ENCODE results near the gene SRC. TPM values are rescaled to one million over a fixed set of nuclear protein-coding genes. Genes with fewer than 3 reads are reported as not detected.
A peak's percentile ranks its signal among the peaks of the same experiment; 100 is the strongest.
"Not testable (repeated sequence)": the region's sequence is repeated elsewhere in the genome, so short reads cannot be mapped to it uniquely, and the experiment has no call there.

SRC gene
- total RNA-seq, 2 donors from 2014 or later: 61.2 to 149 TPM

DNA sequence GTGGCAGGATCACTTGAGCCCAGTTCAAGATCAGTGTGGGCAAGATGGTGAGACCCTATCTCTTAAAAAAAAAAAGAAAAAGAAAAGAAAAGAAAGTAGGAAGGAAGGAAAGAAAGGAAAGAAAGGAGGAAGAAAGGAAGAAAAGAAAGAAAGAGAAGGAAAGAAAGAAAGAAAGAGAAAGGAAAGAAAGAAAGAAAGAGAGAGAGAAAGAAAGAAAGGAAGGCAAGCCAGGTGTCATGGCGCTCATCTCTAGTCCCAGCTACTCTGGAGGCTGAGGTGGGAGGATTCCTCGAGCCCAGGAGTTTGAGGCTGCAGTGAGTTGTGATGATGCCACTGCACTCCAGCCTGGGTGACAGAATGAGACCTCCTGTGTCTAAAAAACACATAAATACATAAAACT is 11.5 kb upstream of the SRC start:
- 94% methylated on average over 2 of the region's 2 CpGs for WGBS
- TF ChIP-seq, protein P1, sequence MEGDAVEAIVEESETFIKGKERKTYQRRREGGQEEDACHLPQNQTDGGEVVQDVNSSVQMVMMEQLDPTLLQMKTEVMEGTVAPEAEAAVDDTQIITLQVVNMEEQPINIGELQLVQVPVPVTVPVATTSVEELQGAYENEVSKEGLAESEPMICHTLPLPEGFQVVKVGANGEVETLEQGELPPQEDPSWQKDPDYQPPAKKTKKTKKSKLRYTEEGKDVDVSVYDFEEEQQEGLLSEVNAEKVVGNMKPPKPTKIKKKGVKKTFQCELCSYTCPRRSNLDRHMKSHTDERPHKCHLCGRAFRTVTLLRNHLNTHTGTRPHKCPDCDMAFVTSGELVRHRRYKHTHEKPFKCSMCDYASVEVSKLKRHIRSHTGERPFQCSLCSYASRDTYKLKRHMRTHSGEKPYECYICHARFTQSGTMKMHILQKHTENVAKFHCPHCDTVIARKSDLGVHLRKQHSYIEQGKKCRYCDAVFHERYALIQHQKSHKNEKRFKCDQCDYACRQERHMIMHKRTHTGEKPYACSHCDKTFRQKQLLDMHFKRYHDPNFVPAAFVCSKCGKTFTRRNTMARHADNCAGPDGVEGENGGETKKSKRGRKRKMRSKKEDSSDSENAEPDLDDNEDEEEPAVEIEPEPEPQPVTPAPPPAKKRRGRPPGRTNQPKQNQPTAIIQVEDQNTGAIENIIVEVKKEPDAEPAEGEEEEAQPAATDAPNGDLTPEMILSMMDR (IDR thresholded peaks at IDR 0.05): no peak
- TF ChIP-seq POLR2A (IDR thresholded peaks at IDR 0.05): no peak
- TF ChIP-seq POLR2AphosphoS5 (IDR thresholded peaks at IDR 0.05): no peak
- intact Hi-C loops (cut with DNase I): no loop called here
- no peaks in the 10 kb centered on the region for H3K4me1 ChIP-seq (replicated peaks)
- H3K27me3 ChIP-seq (replicated peaks; ENCODE audit: insufficient read depth): no peaks in the 10 kb centered on the region
- H3K36me3 ChIP-seq: no peaks in the 10 kb centered on the region
- no peak overlapping the region for H3K27ac ChIP-seq
- DNase-seq (ENCODE audit: low spot score): no peak
- H3K4me3 ChIP-seq: no peak overlapping the region
- H3K9me3 ChIP-seq: no peaks in the 10 kb centered on the region

DNA sequence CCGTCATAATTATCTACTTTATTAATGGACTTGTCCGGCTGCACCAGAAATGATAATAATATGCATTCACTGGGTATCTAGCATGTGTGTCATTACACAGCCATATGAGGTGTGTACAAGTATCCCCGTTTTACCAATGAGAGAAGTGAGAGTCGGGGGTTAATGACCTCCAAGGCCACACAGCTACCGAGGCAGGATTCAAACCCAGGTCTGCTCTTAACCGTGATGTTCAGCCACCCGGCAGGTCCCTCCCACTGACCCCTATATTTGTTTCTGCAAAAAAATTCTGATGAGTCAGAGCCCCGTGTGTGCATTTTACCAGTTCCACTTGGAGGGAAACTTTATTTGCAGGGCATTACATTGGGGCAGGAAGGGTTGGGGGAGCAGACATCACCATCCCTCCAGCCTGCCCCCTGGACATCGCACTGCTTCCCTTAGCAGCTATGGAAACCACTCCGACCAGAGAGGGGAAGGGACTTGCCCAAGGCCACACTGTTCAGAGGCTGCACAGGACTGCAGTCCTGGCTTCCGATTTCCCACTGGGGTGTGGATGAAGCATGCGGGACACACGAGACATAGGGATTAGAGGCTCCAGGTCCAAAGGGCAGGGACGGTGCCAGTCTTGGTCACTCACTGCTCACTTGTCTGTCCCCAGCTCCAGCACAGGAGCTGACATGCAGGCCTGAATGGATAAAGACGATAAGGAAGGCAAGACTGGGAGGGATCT is 10.1 kb upstream of the SRC start:
- no peaks in the 10 kb centered on the region for H3K27me3 ChIP-seq (replicated peaks; ENCODE audit: insufficient read depth)
- TF ChIP-seq, protein P1 (IDR thresholded peaks at IDR 0.05): no peak
- TF ChIP-seq POLR2AphosphoS5 (IDR thresholded peaks at IDR 0.05) (no peak), POLR2A (IDR thresholded peaks at IDR 0.05) (no peak)
- no peaks in the 10 kb centered on the region for H3K36me3 ChIP-seq
- H3K4me3 ChIP-seq: no peak overlapping the region
- H3K27ac ChIP-seq: peak overlapping the region; percentile 8 to 36
- DNase-seq (ENCODE audit: low spot score): no peak
- intact Hi-C loops (cut with DNase I): no loop called here
- no peaks in the 10 kb centered on the region for H3K4me1 ChIP-seq (replicated peaks)
- H3K9me3 ChIP-seq: no peaks in the 10 kb centered on the region
- WGBS: 56% methylated on average over 15 of the region's 15 CpGs

DNA sequence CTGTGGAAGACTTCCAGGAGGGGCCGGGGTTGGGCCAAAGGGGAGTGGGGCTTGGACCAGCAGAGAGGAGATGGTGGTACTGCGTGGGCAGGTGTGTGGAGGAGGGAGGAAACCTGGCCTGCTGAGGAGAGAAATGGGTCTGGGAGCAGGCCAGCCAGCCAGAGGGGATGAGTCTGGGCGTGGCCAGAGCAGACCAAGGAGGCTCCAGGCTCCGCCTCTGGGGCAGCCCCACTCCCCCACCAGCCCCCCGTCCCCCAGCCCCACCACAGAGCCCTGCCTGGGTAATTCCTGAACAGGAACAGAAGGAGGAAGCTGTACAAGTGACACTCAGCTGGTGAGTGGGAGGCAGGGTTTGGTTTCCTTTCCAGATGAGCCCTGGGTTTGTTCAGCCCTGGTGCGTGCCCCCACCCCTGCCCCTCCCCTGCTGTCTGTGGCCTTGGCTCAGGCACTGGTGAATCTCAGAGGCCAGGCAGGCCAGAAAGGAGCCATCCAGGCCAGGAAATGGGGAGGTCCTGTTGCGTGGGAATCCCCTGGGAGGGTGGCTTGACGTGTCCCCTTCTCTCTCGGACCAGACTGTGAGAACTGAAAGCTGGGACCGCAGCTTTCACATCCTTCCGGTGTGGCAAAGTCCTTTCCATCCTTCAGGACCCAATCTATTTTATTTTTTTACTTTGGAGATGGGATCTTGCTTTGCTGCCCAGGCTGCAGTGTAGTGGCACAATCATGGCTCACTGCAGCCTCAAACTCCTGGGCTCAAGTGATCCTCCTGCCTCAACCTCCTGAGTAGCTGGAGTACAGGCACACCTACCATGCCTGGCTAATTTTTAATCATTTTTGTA is 9.4 kb upstream of the SRC start:
- DNase-seq (ENCODE audit: low spot score): no peak
- H3K36me3 ChIP-seq: no peaks in the 10 kb centered on the region
- H3K4me1 ChIP-seq (replicated peaks): no peaks in the 10 kb centered on the region
- no peak overlapping the region for H3K4me3 ChIP-seq
- no peaks in the 10 kb centered on the region for H3K9me3 ChIP-seq
- H3K27ac ChIP-seq: peak overlapping the region; percentile 8 to 36
- intact Hi-C loops (cut with DNase I): no loop called here
- H3K27me3 ChIP-seq (replicated peaks; ENCODE audit: insufficient read depth): no peaks in the 10 kb centered on the region
- 29% methylated on average over 11 of the region's 11 CpGs for WGBS
- TF ChIP-seq, protein P1 (IDR thresholded peaks at IDR 0.05): no peak
- TF ChIP-seq POLR2AphosphoS5 (IDR thresholded peaks at IDR 0.05): no peak
- TF ChIP-seq POLR2A (IDR thresholded peaks at IDR 0.05): no peak

DNA sequence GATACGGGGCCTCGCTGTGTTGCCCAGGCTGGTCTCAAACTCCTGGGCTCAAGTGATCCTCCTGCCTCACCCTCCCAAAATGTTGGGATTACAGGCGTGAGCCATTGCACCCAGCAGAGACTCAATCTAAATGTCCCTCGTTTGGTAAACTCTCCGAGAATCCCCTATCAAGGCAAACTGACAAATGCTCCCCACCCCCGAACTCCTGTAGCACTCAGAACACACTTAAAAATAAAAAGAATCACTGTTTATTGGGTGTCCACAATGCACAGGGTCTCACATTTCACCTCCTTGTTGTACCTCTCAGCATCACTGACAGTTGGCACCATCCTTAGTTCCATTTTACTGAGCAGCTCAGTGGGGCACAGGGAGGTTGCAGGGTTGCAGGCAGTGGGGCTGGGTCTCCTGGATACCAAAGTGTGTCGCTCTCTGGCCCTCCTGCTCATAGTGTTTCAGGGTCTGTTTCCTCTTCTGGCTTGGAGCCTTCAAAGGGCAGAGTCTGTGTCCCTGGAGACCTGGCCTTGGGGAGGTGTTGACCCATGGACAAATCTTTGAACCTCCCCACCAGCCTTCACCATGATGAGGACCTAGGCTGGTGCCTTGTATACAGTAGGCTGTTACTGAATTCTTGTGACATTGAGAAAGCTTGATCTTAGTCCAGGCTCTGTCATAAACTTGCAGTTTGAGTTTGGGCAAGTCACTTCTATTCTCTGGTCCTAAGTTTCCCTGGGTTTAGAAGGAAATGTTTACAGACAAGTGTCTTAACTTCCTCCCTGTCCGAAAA is 8.5 kb upstream of the SRC start:
- no peak for DNase-seq (ENCODE audit: low spot score)
- H3K27ac ChIP-seq: peak overlapping the region in 1 of 2 donors; percentile 8
- 67% methylated on average over 8 of the region's 8 CpGs for WGBS
- no peak for TF ChIP-seq POLR2A (IDR thresholded peaks at IDR 0.05)
- TF ChIP-seq, protein P1 (IDR thresholded peaks at IDR 0.05): no peak
- TF ChIP-seq POLR2AphosphoS5 (IDR thresholded peaks at IDR 0.05): no peak
- no peaks in the 10 kb centered on the region for H3K9me3 ChIP-seq
- no peaks in the 10 kb centered on the region for H3K36me3 ChIP-seq
- intact Hi-C loops (cut with DNase I): no loop called here
- H3K27me3 ChIP-seq (replicated peaks; ENCODE audit: insufficient read depth): no peaks in the 10 kb centered on the region
- no peak overlapping the region for H3K4me3 ChIP-seq
- H3K4me1 ChIP-seq (replicated peaks): no peaks in the 10 kb centered on the region

DNA sequence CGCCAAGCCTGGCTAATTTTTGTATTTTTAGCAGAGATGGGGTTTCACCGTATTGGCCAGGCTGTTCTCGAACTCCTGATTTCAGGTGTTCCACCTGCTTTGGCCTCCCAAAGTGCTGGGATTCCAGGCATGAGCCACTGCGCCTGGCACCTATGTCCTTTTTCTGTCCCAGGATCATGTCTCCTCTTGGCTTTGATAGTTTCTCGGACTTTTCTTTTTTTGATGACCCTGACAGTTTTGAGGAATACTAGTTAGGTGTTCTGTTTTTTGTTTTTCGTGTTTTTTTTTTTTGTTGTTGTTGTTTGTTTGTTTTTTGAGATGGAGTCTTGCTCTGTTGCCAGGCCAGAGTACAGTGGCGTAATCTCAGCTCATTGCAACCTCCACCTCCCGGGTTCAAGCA is 7.6 kb upstream of the SRC start:
- H3K4me1 ChIP-seq (replicated peaks); H3K27ac ChIP-seq; H3K36me3 ChIP-seq; H3K27me3 ChIP-seq (replicated peaks; ENCODE audit: insufficient read depth); H3K9me3 ChIP-seq; intact Hi-C loops (cut with DNase I); DNase-seq (ENCODE audit: low spot score); H3K4me3 ChIP-seq: not testable (repeated sequence)
- WGBS: 97% methylated on average over 8 of the region's 8 CpGs

Measured in prostate gland (tissue), 2 donors.